HepG2 (cell line): ENCODE data around the gene PPP1R16B. TPM values are rescaled to one million over a fixed set of nuclear protein-coding genes. Genes with fewer than 3 reads are reported as not detected.

Experiments used
- CENPT ChIP-seq: sonication (generic); formaldehyde crosslinking; IDR thresholded peaks from 2 replicates; pipeline ENCODE4 v1.8.0; 2022; ENCODE audit warnings: low read depth, mild to moderate bottlenecking, moderate library complexity, missing genetic modification reagents
- DNMT3B ChIP-seq: conservative IDR thresholded peaks from 2 replicates; pipeline ENCODE4 v1.6.1; 2016; ENCODE audit warnings: missing biosample characterization, control low read depth
- FOXK1 ChIP-seq: sonication (generic); formaldehyde crosslinking; IDR thresholded peaks from 2 replicates; pipeline ENCODE4 v1.4.0; 2020; ENCODE audit warnings: low read depth, missing genetic modification reagents, borderline replicate concordance
- IRX3 ChIP-seq: sonication (generic); formaldehyde crosslinking; IDR thresholded peaks from 2 replicates; pipeline ENCODE4 v1.8.1; 2023; ENCODE audit warnings: mild to moderate bottlenecking, low read depth, missing genetic modification reagents, borderline replicate concordance
- NFYB ChIP-seq: sonication (generic); formaldehyde crosslinking; IDR thresholded peaks from 2 replicates; pipeline ENCODE4 v1.4.0; 2020; ENCODE audit warnings: missing genetic modification reagents
- REXO4 ChIP-seq: sonication (generic); formaldehyde crosslinking; IDR thresholded peaks from 2 replicates; pipeline ENCODE4 v1.8.0; 2022; ENCODE audit warnings: missing genetic modification reagents, mild to moderate bottlenecking, borderline replicate concordance
- SMAD3 ChIP-seq: sonication (generic); formaldehyde crosslinking; IDR thresholded peaks from 2 replicates; pipeline ENCODE4 v1.4.0; 2020; ENCODE audit warnings: missing genetic modification reagents
- TBL1XR1 ChIP-seq: fragments of 150-350 bp; IDR thresholded peaks from 2 replicates; pipeline ENCODE4 v1.6.1; 2014; ENCODE audit warnings: borderline replicate concordance, low read length; ENCODE audit not compliant: partially characterized antibody
- THRA ChIP-seq: sonication (generic); formaldehyde crosslinking; IDR thresholded peaks from 2 replicates; pipeline ENCODE4 v1.4.0; 2020; ENCODE audit warnings: missing genetic modification reagents, borderline replicate concordance
- YEATS2 ChIP-seq: sonication (generic); formaldehyde crosslinking; IDR thresholded peaks from 2 replicates; pipeline ENCODE4 v1.4.0; 2020; ENCODE audit warnings: missing genetic modification reagents, borderline replicate concordance
- ZNF691 ChIP-seq: sonication (generic); formaldehyde crosslinking; IDR thresholded peaks from 2 replicates; pipeline ENCODE4 v1.4.0; 2020; ENCODE audit warnings: missing genetic modification reagents, low read depth, mild to moderate bottlenecking, borderline replicate concordance
- polyA plus RNA-seq, 8 experiments: library from polyadenylated mRNA; depleted of rRNA in 3 of 8; stranded (reverse) in 7 of 8; unstranded in 1 of 8; fragments of >200 nt; fragmentation: Illumina TruSeq in 4 of 8; extraction: Trizol in 4 of 8; gene quantifications; 2 replicates each; pipeline versions ENCODE4 v1.2.1 to v1.2.3, GENCODE V29; 2011 to 2016; ENCODE audit warnings: low read depth in 4 of 8, missing spikeins in 1 of 8, mixed read lengths in 1 of 8; ENCODE audit not compliant: insufficient read depth in 1 of 8
- total RNA-seq, 5 experiments: library from RNA; depleted of rRNA; stranded (reverse); fragments of >200 nt; fragmentation: Illumina TruSeq; extraction: Trizol; gene quantifications; 2 replicates each; pipeline ENCODE4 v1.2.3, GENCODE V29; 2016; ENCODE audit warnings: low read depth in 1 of 5
- TF ChIP-seq, protein P1 (sequence below): sonication (generic); formaldehyde crosslinking; IDR thresholded peaks from 2 replicates; pipeline ENCODE4 v1.8.0; 2022; ENCODE audit warnings: missing genetic modification reagents, mild to moderate bottlenecking, inconsistent platforms, borderline replicate concordance
- TF ChIP-seq, protein P2 (sequence below): sonication (generic); formaldehyde crosslinking; IDR thresholded peaks from 2 replicates; pipeline ENCODE4 v1.4.0; 2020; ENCODE audit warnings: missing genetic modification reagents; ENCODE audit errors: not compliant biosample characterization
- TF ChIP-seq, protein P3 (sequence below): sonication (generic); formaldehyde crosslinking; IDR thresholded peaks from 2 replicates; pipeline ENCODE4 v1.5.1; 2020; ENCODE audit warnings: mild to moderate bottlenecking, missing genetic modification reagents, moderate library complexity
- TF ChIP-seq, protein P4 (sequence below): sonication (generic); formaldehyde crosslinking; IDR thresholded peaks from 2 replicates; pipeline ENCODE4 v1.5.1; 2020; ENCODE audit warnings: mild to moderate bottlenecking, missing genetic modification reagents, borderline replicate concordance

PPP1R16B gene
- total and polyA plus RNA-seq, 2 of the 13 experiments (the other 11 are each of a cell fraction or from before 2014, with no cell fraction given) = 0.02 to 0.11 TPM

DNA sequence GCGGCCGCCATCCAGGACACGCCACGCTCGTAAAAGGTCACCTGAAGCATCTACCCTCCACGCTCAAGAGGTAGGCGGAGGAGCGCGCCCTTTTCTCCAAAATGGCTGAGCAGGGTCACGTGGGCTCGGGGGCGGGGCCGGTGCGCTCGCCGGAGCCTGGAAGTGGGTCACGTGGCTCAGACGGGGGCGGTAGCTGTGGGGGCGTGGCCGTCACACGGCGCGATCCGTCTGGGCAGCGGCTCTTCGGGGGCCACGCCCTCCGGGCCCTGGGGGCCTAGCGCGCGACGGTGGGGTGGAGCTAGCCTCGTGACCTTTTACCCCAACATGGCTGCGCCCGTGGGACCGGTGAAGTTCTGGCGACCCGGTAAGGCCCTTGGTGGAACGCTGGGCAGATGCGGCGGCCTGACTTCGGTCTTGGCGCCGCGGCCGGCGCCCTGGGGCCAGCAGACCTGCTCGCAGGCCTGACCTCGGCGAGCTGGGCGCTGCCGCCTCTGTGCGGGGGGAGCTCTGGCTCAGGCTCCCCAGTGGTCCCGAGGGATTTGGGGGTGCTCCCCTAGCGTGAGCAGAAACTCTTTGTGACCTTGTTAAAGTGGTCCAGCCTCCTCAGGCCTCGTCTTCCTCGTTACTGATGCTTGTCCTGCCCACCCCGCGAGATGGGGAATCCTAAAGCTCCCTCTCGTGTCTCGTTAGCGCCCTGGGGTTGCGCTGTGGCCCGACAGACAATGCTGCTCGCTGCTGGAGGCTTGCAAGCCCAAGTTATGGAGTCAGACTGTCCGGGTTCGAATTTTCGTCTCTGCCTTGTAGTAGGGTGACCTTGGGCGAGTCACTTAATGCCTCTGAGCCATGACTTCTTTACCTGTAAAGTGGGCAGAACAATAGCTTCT is 156.8 kb downstream of the PPP1R16B start, which contains the start of gene DHX35 (continued):
- TF ChIP-seq, protein P1, sequence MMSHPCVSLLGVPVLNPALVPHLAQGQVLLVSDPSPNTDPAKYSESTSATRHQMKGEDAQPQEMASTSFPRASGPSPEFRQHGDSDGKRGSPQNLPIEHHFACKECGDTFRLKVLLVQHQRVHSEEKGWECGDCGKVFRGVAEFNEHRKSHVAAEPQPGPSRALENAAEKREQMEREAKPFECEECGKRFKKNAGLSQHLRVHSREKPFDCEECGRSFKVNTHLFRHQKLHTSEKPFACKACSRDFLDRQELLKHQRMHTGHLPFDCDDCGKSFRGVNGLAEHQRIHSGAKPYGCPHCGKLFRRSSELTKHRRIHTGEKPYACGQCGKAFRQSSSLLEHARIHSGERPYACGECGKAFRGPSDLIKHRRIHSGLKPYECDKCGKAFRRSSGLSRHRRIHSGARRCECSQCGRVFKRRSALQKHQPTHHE (CRISPR knock-in tag) = no peak; the same call in 1 of the 2 replicates
- TF ChIP-seq CENPT (CRISPR knock-in tag) (no peak; the same call in 1 of the 2 replicates), THRA (CRISPR knock-in tag) (peak; percentile 72), IRX3 (peak; percentile 96; the same call in 1 of the 2 replicates), DNMT3B (CRISPR knock-in tag) (no peak; the same call in 1 of the 2 replicates), FOXK1 (CRISPR knock-in tag) (peak; percentile 88), SMAD3 (CRISPR knock-in tag) (peak; percentile 94), ZNF691 (CRISPR knock-in tag) (peak; percentile 91; the same call in 1 of the 2 replicates), NFYB (CRISPR knock-in tag) (peak; percentile 86), TBL1XR1 (peak; percentile 74), YEATS2 (peak; percentile 89), REXO4 (CRISPR knock-in tag) (no peak)
- TF ChIP-seq, protein P2, sequence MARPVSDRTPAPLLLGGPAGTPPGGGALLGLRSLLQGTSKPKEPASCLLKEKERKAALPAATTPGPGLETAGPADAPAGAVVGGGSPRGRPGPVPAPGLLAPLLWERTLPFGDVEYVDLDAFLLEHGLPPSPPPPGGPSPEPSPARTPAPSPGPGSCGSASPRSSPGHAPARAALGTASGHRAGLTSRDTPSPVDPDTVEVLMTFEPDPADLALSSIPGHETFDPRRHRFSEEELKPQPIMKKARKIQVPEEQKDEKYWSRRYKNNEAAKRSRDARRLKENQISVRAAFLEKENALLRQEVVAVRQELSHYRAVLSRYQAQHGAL (CRISPR knock-in tag) = no peak
- TF ChIP-seq, protein P3, sequence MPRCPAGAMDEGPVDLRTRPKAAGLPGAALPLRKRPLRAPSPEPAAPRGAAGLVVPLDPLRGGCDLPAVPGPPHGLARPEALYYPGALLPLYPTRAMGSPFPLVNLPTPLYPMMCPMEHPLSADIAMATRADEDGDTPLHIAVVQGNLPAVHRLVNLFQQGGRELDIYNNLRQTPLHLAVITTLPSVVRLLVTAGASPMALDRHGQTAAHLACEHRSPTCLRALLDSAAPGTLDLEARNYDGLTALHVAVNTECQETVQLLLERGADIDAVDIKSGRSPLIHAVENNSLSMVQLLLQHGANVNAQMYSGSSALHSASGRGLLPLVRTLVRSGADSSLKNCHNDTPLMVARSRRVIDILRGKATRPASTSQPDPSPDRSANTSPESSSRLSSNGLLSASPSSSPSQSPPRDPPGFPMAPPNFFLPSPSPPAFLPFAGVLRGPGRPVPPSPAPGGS = peak; percentile 94
- TF ChIP-seq, protein P4, sequence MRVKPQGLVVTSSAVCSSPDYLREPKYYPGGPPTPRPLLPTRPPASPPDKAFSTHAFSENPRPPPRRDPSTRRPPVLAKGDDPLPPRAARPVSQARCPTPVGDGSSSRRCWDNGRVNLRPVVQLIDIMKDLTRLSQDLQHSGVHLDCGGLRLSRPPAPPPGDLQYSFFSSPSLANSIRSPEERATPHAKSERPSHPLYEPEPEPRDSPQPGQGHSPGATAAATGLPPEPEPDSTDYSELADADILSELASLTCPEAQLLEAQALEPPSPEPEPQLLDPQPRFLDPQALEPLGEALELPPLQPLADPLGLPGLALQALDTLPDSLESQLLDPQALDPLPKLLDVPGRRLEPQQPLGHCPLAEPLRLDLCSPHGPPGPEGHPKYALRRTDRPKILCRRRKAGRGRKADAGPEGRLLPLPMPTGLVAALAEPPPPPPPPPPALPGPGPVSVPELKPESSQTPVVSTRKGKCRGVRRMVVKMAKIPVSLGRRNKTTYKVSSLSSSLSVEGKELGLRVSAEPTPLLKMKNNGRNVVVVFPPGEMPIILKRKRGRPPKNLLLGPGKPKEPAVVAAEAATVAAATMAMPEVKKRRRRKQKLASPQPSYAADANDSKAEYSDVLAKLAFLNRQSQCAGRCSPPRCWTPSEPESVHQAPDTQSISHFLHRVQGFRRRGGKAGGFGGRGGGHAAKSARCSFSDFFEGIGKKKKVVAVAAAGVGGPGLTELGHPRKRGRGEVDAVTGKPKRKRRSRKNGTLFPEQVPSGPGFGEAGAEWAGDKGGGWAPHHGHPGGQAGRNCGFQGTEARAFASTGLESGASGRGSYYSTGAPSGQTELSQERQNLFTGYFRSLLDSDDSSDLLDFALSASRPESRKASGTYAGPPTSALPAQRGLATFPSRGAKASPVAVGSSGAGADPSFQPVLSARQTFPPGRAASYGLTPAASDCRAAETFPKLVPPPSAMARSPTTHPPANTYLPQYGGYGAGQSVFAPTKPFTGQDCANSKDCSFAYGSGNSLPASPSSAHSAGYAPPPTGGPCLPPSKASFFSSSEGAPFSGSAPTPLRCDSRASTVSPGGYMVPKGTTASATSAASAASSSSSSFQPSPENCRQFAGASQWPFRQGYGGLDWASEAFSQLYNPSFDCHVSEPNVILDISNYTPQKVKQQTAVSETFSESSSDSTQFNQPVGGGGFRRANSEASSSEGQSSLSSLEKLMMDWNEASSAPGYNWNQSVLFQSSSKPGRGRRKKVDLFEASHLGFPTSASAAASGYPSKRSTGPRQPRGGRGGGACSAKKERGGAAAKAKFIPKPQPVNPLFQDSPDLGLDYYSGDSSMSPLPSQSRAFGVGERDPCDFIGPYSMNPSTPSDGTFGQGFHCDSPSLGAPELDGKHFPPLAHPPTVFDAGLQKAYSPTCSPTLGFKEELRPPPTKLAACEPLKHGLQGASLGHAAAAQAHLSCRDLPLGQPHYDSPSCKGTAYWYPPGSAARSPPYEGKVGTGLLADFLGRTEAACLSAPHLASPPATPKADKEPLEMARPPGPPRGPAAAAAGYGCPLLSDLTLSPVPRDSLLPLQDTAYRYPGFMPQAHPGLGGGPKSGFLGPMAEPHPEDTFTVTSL (CRISPR knock-in tag) = no peak
